GM23338 (cell line): ENCODE data around the gene CCND1.
A peak's percentile ranks its signal among the peaks of the same experiment; 100 is the strongest.

Experiments
- CREB1 ChIP-seq: fragments of 250-450 bp; sonication (Bioruptor Pico); IDR thresholded peaks from 2 replicates; pipeline ENCODE4 v1.5.0; 2020; ENCODE audit warnings: low read depth, mild to moderate bottlenecking, moderate library complexity
- EZH2 ChIP-seq: fragments of 200-600 bp; sonication (generic); IDR thresholded peaks from one replicate; pipeline ENCODE4 v1.8.0; 2017; ENCODE audit warnings: antibody characterized with exemption, mild to moderate bottlenecking, low read depth; ENCODE audit not compliant: unreplicated experiment
- EZH2phosphoT487 ChIP-seq: fragments of 200-600 bp; sonication (generic); IDR thresholded peaks from one replicate; pipeline ENCODE4 v1.8.1; 2018; ENCODE audit warnings: antibody characterized with exemption; ENCODE audit not compliant: unreplicated experiment
- JUNB ChIP-seq: IDR thresholded peaks from one replicate; pipeline ENCODE4 v1.6.1; 2016; ENCODE audit warnings: antibody characterized with exemption; ENCODE audit not compliant: unreplicated experiment
- NANOG ChIP-seq: IDR thresholded peaks from 2 replicates; pipeline ENCODE4 v1.6.1; 2016; ENCODE audit warnings: antibody characterized with exemption, borderline replicate concordance
- POLR2AphosphoS5 ChIP-seq: IDR thresholded peaks from 2 replicates; pipeline ENCODE4 v1.6.1; 2016; ENCODE audit warnings: antibody characterized with exemption, low read depth
- STAT1 ChIP-seq: IDR thresholded peaks from one replicate; pipeline ENCODE4 v1.6.1; 2016; ENCODE audit warnings: antibody characterized with exemption; ENCODE audit not compliant: unreplicated experiment
- ZNF114 ChIP-seq: fragments of 250-450 bp; sonication (Bioruptor Pico); IDR thresholded peaks from 2 replicates; pipeline ENCODE4 v1.5.0; 2020; ENCODE audit warnings: mild to moderate bottlenecking, moderate library complexity
- ZNF331 ChIP-seq: fragments of 250-450 bp; sonication (Bioruptor Pico); IDR thresholded peaks from 2 replicates; pipeline ENCODE4 v1.5.0; 2020; ENCODE audit warnings: low read depth, mild to moderate bottlenecking, moderate library complexity
- TF ChIP-seq, protein P1 (sequence below), 2 experiments: fragments of 200-600 bp in 1 of 2; sonication (generic) in 1 of 2; conservative IDR thresholded peaks; 2 replicates each; pipeline versions ENCODE4 v1.5.1 to v1.6.1; 2016 to 2017; ENCODE audit warnings: antibody characterized with exemption in 2 of 2, low read depth in 2 of 2, mild to moderate bottlenecking in 2 of 2, moderate library complexity in 1 of 2
- TF ChIP-seq, protein P2 (sequence below): IDR thresholded peaks from one replicate; pipeline ENCODE4 v1.6.1; 2018; ENCODE audit warnings: antibody characterized with exemption; ENCODE audit not compliant: unreplicated experiment
- TF ChIP-seq, protein P3 (sequence below): IDR thresholded peaks from 2 replicates; pipeline ENCODE4 v1.6.1; 2016; ENCODE audit warnings: antibody characterized with exemption

DNA sequence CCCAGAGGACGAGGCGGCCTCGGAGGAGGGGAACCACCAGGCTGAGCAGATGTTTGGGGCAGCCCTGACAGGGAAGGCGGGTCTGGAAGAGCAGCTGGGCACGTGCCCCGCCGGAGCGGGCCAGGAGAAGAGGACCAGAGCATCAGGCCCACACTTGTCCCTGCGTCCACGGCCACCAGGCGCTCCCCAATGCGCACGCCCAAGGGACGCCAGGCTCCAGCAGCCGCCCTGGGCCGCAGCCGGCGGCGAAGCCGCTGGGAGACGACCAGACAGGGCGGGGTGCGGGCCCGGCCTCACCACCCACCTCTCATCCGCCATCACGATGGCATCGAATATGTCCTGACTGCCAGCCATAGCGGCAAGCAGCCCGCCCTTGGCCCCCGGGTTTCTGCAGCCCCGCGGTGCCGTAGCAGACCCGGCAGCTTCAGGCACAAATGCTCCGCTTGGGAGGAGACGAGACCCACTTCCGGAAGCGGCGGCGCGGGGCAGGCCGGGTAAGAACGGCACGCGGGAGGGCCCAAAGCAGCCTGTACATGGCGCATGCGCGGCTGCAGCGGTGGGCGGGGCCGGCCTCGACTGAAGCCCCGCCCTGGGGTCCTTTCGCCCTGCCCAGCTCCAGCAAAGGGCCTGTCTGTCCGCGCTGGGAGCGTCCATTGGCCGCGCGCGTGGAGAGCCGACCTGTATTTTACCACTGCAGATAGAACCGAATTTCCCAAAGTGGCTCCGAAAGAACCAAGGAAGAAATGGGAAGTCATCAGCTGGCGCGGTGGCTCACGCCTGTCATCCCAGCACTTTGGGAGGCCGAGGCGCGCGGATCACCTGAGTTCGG, 34.1 kb downstream of the CCND1 start, which contains the start of gene LTO1:
- TF ChIP-seq, protein P1, sequence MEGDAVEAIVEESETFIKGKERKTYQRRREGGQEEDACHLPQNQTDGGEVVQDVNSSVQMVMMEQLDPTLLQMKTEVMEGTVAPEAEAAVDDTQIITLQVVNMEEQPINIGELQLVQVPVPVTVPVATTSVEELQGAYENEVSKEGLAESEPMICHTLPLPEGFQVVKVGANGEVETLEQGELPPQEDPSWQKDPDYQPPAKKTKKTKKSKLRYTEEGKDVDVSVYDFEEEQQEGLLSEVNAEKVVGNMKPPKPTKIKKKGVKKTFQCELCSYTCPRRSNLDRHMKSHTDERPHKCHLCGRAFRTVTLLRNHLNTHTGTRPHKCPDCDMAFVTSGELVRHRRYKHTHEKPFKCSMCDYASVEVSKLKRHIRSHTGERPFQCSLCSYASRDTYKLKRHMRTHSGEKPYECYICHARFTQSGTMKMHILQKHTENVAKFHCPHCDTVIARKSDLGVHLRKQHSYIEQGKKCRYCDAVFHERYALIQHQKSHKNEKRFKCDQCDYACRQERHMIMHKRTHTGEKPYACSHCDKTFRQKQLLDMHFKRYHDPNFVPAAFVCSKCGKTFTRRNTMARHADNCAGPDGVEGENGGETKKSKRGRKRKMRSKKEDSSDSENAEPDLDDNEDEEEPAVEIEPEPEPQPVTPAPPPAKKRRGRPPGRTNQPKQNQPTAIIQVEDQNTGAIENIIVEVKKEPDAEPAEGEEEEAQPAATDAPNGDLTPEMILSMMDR (conservative IDR thresholded peaks at IDR 0.05; ENCODE audit: low read depth in 2 of 2) = no peak
- TF ChIP-seq JUNB (no peak), CREB1 (no peak), POLR2AphosphoS5 (peak; percentile 84), EZH2phosphoT487 (no peak), EZH2 (no peak), ZNF114 (CRISPR knock-in tag) (no peak), STAT1 (no peak), NANOG (no peak), ZNF331 (CRISPR knock-in tag) (no peak)
- TF ChIP-seq, protein P2, sequence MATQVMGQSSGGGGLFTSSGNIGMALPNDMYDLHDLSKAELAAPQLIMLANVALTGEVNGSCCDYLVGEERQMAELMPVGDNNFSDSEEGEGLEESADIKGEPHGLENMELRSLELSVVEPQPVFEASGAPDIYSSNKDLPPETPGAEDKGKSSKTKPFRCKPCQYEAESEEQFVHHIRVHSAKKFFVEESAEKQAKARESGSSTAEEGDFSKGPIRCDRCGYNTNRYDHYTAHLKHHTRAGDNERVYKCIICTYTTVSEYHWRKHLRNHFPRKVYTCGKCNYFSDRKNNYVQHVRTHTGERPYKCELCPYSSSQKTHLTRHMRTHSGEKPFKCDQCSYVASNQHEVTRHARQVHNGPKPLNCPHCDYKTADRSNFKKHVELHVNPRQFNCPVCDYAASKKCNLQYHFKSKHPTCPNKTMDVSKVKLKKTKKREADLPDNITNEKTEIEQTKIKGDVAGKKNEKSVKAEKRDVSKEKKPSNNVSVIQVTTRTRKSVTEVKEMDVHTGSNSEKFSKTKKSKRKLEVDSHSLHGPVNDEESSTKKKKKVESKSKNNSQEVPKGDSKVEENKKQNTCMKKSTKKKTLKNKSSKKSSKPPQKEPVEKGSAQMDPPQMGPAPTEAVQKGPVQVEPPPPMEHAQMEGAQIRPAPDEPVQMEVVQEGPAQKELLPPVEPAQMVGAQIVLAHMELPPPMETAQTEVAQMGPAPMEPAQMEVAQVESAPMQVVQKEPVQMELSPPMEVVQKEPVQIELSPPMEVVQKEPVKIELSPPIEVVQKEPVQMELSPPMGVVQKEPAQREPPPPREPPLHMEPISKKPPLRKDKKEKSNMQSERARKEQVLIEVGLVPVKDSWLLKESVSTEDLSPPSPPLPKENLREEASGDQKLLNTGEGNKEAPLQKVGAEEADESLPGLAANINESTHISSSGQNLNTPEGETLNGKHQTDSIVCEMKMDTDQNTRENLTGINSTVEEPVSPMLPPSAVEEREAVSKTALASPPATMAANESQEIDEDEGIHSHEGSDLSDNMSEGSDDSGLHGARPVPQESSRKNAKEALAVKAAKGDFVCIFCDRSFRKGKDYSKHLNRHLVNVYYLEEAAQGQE = no peak
- TF ChIP-seq, protein P3, sequence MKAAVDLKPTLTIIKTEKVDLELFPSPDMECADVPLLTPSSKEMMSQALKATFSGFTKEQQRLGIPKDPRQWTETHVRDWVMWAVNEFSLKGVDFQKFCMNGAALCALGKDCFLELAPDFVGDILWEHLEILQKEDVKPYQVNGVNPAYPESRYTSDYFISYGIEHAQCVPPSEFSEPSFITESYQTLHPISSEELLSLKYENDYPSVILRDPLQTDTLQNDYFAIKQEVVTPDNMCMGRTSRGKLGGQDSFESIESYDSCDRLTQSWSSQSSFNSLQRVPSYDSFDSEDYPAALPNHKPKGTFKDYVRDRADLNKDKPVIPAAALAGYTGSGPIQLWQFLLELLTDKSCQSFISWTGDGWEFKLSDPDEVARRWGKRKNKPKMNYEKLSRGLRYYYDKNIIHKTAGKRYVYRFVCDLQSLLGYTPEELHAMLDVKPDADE = peak; percentile 79
